Embryonic facial prominence (tissue), 1 donor: ENCODE measurements around the gene GRIK2.
"Not testable (repeated sequence)": the region's sequence is repeated elsewhere in the genome, so short reads cannot be mapped to it uniquely, and the experiment has no call there.

Experiments
- DNase-seq: peaks from one replicate; pipeline ENCODE4 v3.0.0-alpha.2; 2016; ENCODE audit errors: extremely low spot score

The GRIK2 gene

DNA sequence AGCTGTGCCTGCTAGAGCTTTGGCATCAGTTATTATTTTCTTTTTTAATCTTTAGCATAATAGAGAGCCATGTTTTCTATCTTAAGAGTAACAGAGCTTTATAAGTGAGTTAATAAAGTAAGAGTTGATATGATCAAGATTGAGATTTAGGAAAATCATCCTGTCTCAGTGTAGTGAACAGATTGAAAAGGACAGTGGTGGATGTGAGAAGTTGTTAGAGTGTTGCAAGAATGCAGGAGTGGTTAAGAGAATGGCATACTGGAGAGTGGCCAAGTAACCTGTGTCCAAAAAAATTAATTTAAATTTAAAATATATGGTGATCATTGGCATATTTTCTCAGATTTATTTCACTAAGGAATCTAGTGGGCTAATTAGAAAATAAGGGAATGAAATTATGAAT, 629.3 kb downstream of the GRIK2 start:
- DNase-seq = no peak

DNA sequence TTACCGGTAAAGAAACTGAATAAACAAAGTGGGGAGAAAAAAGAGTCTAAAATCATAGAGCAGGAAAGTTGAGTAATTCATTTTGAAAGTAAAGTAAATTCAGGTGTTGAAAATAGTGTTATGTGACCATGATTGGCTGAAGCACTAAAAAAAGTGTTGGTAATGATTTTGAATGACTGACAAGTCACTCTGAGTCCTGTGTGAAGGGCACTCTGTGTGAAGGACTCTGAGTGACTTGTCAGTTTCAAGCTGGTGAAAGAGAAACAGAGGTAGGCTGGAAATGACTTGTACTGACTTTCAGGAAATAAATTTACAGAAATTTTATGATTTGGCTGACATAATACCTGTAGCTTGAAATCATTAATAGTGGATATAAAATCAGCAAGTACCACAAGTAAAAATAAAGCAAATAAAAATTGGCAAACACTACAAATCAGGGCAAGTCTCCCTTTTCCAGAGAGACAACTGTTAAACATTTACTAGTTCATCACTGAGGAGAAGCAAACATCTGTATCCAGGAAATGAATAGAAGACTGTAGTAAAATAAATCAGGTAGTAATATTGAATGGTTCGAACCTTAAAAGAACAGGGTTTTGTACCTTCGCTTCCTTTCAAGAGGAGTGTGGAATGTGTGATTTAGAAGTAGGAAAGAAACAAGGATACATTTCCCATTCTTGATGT, 630.6 kb downstream of the GRIK2 start:
- no peak for DNase-seq

DNA sequence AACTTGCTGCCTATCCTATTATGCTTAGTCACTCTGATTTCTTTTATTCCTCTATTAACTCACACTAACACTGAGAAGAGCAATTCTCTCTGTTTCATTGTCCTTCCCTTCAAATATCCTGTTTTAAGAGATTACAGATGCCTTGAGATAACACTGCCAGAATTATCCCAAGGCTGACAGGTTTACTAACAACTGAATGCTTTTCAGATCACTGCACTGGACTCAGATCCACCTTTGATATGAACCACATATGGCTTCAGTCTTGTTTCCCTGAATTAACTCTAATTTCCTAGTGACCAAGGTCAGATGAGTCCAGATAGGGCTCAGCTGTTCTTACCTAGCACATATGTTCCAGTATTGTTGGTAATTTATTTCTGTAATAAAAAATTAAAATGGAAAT, 633.1 kb downstream of the GRIK2 start:
- no peak for DNase-seq

DNA sequence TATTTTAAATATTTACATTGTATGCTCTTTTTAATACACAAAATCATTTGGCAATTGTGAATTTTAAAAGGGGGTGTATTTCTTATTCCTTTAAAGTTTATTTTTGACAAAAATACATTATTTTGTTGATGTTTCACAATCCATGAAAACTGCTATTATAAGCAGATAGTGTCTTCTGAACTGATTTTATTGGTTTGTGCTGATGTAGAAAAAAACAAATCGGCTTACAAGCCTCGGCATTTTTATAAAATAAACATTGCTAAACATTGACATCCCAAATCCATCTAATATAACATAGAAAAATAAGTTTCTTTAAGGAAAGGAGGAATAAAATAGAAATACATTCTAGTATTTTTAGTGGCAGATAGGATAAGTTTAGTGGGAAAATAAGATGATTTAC, 634.7 kb downstream of the GRIK2 start:
- no peak for DNase-seq

DNA sequence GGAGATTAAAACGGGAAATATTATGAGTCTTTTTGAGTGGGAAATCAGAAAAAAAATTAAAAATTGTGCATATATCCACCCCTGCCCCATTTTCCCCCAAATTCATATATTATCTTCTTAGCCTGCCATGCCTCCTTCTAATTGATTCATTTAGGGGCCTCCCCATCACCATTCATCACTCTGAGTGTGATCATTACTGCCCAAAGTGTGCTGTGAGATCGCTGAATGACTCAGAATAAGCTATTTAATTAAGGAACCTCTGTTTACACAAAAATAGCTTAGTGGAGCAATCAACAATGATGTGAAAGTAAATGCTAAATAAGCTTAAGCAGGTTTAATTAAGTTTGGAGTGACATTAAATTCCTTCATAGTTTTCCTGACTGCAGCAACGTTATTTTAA, 645.5 kb downstream of the GRIK2 start:
- no peak for DNase-seq

DNA sequence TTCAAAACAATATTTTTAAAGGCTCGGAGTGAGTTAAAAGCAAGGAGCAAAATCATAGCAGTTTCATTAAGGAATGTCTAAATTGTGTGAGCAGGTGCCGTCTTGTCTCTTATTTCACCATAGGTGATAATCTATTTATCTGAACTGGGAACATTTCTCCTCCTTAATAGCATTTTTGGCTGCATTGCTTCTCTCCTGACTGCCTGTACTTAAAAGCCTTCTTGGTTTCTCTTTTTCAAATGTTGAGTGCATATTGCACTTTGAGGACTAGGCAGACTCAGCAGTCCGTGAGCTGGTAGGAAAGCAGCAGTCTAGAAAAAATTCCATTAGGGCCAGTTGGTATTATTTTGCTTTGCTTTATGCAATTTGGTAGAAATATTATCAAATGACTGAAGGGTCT, 645.9 kb downstream of the GRIK2 start:
- no peak for DNase-seq

DNA sequence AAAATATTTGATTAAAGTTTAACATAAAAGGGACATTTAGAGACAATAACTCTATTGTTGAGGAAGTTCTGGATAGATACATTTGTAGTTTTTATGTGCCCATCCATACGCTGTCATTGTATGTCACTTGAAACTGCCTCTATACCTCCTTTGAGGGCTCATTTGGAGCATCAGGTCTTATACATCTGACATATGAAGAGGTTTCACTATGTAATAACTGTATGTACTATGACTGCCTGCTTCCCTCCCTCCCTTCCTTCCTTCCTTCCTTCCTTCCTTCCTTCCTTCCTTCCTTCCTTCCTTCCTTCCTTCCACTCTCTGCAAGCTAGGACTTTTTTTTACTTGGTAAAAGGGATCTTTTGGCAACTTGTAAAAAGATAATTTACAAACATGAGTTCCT, 657.5 kb downstream of the GRIK2 start:
- no peak for DNase-seq

DNA sequence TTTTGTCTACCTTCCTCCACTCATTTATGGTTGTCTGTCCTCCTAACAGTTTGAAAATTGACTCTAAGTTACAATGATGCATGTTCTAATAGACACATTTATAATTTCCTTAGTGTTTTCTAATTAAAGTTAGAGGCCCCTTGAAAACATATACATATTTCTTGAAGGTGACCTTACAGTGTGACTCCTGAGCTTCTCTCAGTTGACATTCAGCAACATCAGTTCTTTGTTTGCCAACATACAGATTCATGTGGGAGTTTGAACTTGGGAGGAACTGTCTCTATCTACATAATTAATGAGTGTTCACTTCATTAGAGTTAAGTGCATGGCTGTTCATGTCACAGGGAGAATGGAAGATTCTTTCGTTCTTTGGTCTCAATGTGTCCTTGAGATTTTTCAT, 658.2 kb downstream of the GRIK2 start:
- no peak for DNase-seq

DNA sequence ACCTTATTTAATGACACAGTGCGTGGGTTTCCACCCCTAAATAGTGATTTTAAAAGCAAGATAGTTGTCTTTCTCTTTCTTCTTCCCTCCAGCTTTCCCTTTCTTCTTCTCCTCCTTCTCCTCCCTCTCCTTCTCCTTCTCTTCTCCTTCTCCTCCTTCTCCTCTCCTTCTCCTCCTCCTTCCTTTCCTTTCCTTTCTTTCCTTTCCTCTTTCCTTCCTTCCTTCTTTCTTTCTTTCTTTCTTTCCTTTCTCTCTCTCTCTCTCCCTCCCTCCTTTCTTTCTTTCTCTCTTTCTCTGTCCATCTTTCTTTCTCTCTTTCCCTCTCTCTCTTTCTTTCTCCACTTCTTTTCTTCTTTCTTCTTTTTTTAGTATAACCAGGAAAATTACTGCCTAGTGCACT, 670.6 kb downstream of the GRIK2 start:
- no peak for DNase-seq

DNA sequence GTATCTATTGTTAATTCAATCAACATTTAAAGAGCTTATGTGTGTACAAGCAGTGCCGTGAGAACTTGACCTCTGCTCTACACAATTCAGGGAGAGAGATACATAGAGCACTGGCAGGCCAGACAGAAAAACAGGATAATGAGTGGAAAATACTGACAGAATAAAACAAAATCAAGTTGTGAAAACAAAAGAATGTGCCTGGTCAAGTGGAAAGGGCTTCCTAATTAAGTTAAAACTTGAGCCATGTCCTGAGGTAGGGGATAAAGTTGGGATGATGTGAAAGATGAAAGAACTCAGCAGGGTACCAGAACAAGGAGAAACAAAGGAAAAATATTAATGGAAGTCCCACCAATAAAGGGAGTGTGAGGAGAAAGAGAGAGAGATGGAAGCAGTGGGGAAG, 672.8 kb downstream of the GRIK2 start:
- DNase-seq = no peak

DNA sequence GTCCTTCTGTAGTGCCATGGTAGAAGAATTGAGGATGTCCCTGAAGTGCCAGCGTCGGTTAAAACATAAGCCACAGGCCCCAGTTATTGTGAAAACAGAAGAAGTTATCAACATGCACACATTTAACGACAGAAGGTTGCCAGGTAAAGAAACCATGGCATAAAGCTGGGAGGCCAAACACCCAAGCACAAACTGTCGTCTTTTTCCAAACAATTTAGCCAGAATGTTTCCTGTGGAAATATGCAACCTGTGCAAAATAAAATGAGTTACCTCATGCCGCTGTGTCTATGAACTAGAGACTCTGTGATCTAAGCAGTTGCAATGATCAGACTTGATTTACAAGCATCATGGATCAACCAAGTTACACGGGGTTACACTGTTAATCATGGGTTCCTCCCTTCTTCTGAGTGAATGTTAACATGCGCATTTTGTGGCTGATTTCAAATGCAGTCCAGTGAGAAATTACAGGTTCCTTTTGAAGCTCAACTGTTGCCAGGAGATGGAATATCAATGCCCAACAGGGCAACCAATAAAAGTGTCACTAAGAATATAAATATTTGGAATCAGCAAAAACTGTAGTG, 674.9 kb downstream of the GRIK2 start:
- no peak for DNase-seq

DNA sequence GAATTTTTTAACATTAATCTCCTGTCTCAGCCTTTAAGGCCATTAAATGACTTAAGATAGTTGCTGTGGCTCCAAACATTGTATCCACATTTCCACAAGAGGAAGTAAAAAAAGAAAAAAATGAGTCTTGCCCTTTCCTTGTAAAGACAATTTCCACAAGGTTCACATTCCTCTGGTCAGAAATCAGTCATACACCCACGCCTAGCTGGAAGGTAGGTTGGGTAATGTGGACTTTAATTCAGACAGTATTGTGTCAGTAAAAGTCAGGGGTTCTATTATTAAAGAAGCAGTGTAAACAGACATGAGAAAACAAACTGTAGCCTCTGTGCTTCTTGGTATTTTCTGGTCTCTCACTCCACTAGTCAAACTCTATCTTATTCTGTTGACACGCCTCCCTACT, 682.0 kb downstream of the GRIK2 start:
- DNase-seq = no peak

DNA sequence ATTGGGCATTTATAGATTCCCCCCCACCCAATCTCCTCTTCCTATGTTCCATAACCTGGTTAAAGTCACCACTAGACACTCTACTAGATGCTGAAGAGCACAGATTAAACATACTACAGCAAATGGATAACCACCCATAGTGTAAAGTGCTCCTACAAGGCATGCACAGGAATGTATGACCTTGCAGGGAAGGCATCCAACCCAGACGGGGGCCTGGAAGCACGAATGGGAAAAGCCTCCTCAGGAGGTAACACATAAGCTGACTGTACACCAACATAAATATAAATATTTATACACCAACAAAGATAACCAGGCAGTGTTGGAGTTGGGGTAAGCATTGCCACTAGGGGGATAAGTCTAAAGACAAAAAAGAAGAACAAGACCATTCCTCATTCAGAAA, 691.7 kb downstream of the GRIK2 start:
- no peak for DNase-seq

DNA sequence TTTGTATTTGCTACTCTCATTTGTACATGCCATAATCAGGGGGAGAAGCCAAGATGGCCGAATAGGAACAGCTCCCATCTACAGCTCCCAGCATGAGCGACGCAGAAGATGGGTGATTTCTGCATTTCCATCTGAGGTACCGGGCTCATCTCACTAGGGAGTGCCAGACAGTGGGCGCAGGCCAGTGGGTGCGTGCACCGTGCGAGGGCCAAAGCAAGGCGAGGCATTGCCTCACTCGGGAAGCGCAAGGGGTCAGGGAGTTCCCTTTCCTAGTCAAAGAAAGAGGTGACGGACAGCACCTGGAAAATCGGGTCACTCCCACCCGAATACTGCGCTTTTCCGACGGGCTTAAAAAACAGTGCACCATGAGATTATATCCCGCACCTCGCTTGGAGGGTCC, 694.7 kb downstream of the GRIK2 start:
- not testable (repeated sequence) for DNase-seq

DNA sequence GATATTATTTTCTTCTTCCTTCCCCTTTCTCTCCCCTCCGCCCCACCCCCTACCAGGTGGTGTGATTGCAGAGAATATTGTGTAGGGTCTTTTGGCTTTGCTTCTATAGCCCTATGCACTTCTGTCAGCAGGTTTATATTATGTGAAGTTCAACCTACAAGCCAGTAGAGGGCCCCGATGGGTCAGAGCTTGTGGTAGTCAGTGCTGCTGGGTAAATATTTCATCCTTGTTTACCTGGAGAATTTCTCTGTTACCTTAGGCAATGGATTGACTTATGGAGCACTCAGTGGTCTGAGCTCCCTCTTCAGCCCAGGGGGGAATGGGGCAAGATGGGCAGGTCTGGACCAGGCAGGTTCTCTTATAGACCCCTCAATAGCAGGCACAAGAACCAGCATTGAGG, 720.9 kb downstream of the GRIK2 start:
- DNase-seq = no peak

DNA sequence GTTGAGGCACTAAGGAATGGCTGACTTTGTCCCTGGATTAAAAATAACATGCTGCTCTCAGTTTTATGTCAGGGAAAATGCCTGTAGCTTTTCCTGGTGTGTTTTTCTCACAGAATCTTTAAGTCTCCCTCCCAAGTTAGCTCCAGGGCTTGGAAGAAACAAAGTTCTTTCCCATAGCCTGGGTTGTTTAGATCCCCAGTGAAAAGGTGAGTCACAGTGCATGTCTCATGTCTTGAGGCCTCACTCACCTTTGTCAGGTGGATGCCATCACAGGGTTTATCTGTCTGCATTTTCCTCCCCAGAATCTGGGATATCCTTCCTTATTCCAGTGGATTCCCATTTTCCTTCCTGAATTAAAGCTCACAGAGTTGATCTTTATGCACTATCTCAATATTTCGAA, 722.4 kb downstream of the GRIK2 start:
- no peak for DNase-seq

DNA sequence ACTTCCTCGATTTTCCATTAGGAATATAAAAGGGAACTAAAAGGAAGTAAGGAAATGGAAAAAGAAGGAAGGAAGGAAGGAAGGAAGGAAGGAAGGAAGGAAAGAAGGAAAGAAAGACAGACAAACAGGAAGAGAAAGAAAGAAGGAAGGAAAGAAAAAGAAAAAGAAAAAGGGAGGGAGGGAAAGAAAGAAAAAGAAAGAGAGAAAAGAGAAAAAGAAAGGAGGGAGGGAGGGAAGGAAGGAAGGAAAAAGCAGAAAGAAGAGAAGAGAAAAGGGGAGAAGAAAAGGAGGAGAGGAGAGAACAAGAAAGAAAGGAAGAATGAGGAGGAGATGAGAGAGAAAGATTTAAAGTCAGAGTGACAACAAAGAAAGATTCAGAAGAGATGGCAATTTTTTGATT, 724.5 kb downstream of the GRIK2 start:
- DNase-seq = no peak
